Iris pigment epithelial cell (primary cell): ENCODE measurements around the gene ADSL.

Experiments
- DNase-seq: peaks from one replicate; pipeline ENCODE4 v3.0.0-alpha.2; 2011; ENCODE audit warnings: low read depth

Gene ADSL

GRCh38 chr22:40328546-40329456 lies 17.5 kb upstream of the ADSL start:
- DNase-seq = no peak

DNA sequence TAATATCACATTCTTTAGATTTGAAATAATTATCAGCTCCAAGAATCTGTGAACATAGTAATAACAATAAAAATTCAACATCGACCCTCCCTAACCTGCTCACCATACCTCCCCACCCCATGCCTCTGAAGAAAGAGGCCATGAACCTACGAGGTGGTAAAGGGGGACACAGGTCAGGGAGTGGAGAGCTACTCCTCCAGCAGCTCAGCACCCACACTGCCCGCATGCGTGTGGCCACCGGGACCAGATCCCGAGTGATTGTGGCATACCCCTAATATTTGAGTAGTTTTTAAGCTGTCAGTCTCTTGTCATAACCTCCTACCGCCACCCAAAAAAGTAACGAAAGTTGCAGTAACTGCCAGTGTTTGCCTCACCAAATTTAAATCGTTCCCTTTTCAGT lies 16.8 kb upstream of the ADSL start:
- DNase-seq = no peak

- DNase-seq = no peak
These were observed 16.2 kb upstream of the ADSL start for GRCh38 chr22:40330086-40330485.

- DNase-seq = no peak
These were observed 15.7 kb upstream of the ADSL start for GRCh38 chr22:40330615-40331014.

- DNase-seq = no peak
These were observed 14.6 kb upstream of the ADSL start for GRCh38 chr22:40331706-40332105.

DNA sequence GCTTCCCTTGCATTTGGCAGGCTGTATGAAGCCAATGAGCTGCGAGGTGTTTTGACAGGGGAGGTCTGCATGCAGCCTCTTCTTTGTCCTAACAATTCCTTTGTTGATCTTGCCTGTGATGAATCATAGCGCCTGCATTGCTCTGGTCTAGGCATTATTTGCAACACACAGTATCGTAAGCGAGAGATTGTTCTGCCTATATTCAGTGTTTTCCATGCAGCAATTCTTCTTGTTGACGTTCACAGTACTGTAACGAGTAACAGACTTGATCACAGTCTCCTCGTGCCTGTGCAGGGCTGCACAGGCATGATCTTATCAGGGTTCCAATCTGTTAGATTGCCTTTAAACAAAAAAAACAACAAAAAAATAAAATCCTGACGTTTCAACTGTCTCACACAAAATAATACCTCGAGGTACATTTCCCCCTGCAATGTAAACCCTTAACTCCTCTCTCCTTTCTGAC lies 13.9 kb upstream of the ADSL start:
- peak; percentile 89 for DNase-seq

DNA sequence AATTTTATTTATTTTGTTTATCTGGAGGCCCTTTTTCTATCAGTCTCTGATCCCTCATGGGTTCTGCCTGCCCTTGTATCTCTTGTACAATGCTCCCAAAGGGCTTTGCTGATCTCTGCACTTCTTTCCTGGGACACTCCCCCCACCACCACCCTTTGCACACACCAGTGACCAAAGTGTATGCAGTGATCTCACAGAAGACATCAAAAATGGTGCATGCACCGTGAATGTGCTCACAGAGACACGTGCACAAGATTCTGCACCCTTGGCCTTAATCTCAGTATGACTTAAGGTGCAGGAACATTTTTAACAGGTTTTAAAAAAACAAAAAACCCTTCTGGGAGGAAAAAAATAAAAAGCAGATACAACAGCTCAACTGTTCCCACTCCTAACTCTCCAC lies 12.2 kb upstream of the ADSL start:
- no peak for DNase-seq

- no peak for DNase-seq
These were observed 11.4 kb upstream of the ADSL start for GRCh38 chr22:40334899-40335298.

GRCh38 chr22:40335358-40335757 lies 10.9 kb upstream of the ADSL start:
- DNase-seq = no peak

DNA sequence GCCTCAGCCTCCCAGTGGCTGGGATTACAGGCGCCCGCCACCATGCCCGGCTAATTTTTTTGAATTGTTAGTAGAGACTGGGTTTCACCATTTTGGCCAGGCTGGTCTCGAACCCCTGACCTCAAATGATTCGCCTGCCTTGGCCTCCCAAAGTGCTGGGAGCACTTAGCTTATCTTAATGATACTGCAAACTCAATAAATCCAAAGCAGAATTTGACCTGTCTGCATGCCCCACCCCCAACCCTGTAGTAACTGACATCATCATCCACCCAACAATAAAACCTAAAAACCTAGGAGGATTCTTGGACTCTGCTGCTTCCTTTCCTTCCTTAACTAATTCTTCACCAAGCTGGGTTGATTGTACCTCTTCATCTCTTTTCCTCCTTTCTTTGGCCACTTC lies 6.3 kb upstream of the ADSL start:
- DNase-seq = no peak

DNA sequence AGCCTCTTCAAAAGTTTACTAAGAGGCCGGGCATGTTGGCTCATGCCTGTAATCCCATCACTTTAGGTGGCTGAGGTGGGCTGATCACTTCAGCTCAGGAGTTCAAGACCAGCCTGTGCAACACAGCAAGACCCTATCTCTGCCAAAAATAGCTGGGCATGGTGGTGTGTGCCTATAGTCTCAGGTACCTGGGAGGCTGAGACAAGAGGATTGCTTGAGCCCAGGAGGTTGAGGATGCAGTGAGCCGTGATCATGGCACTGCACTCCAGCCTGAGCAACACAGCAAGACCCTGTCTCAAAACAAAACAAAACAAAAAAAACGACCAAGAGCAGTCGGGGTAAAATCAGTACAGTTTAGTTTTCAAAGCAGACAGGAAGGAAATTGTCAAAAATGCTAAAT lies 4.7 kb upstream of the ADSL start:
- no peak for DNase-seq

DNA sequence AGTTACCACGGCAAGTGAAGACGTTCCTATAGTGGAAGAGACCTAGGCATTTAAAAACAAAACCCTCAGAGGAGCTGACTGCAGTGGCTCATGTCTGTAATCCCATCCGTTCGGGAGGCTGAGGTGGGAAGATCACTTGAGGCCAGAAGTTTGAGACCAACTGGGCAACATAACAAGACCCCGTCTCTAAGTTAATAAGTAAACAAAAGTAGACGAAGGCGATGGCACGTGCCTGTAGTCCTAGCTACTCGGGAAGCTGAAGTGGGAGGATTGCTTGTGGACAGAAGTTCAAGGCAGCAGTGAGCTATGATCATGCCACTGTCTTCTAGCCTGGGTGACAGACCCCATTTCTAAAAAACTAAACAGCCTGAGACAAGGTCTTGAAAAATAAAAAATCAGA lies 3.8 kb upstream of the ADSL start:
- no peak for DNase-seq

GRCh38 chr22:40345271-40345670 lies 1.0 kb upstream of the ADSL start:
- DNase-seq = peak; percentile 45

DNA sequence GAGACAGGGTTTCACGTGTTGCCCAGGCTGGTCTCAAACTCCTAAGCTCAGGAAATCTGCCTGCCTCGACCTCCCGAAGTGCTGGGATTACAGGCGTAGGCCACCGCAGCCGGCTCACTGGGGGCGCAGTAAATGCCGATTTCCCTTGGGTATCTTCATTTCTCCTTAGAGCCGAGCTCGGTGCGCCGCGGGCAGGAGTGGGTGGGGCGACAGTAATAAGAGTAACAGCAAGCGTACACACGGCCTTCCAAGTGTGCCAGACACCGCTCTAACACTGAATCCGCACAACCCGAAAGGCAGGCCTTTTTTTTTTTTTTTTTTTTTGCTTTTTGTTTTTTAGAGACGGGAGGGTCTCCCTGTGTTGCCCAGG lies 500 bp upstream of the ADSL start:
- DNase-seq = peak; percentile 48

- DNase-seq = no peak
These were observed 1.0 kb downstream of the ADSL start for GRCh38 chr22:40347300-40347699.

GRCh38 chr22:40348025-40348658 lies 1.8 kb downstream of the ADSL start:
- peak; percentile 69 for DNase-seq

DNA sequence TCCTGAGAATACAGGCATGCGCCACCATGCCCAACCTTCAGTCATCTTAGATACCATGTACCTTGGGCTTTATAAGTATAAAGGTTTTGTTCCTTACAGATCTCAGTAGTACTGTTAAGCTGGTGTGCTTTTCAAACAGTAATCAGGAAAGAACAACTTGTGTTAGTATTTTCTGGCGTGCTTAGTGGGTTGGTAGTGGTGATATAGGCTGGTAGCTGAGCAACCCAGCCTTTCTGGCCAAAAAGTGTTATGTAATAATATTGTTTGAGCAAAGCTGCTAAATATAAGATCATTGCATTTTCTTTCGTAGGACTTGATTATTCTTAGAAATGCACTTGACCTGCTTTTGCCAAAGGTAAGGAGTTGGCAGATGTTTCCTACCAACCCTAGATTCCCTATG lies 6.5 kb downstream of the ADSL start:
- no peak for DNase-seq

DNA sequence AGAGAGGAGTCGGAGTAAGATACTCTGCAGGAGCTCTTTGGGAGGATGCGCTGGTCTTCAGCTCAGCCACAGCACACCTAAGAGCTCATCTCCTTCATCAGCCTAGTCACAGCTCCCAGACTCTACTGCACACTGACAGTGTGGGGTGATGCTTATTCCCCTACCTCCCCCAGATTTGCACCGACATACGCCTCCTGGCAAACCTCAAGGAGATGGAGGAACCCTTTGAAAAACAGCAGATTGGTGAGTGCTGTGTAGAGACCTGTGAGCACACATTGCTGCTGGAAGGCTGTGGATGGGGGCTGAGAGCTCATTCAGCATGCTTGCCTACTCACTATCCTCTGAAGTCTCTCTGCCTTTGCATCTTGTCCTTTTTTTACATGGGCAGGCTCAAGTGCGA lies 14.8 kb downstream of the ADSL start:
- DNase-seq = no peak

DNA sequence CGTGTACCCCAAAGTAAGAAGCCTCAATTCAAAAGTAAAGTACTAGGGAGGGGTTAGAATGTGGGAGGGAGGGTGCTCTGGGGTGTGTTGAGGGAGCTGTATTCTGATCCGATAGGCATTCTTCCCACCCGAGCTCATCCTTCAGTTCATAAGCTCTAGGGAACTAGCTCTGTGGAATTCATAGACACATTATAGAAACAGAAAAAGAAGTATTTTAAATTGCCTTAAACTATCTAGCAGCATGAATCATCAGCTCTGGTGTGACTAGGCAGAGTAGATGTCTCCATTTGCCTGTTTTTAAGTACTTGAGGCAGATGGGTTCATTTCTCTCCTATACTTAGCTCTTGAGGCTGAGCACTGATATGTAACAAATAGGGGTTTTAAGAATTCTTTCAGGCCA lies 16.8 kb downstream of the ADSL start:
- DNase-seq = peak; percentile 88

DNA sequence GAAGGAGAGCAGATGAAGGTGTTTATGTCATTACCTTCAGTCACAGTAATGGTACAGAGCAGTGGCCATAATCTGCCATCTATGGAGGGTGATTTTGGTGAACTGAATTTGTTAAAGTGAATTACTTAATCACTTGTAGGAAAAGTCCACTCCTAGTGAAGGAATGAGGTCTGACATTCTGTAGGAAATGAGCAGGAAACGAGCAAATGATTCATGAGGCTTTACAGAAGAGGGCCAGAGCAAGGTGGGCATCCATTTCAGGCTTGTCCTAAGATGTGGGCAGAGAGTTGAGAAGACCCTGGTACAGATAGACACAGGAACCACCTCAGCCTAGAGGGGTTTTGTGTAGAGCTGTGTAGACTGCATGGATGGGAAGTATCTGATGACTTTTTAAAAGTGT lies 18.1 kb downstream of the ADSL start:
- DNase-seq = no peak

DNA sequence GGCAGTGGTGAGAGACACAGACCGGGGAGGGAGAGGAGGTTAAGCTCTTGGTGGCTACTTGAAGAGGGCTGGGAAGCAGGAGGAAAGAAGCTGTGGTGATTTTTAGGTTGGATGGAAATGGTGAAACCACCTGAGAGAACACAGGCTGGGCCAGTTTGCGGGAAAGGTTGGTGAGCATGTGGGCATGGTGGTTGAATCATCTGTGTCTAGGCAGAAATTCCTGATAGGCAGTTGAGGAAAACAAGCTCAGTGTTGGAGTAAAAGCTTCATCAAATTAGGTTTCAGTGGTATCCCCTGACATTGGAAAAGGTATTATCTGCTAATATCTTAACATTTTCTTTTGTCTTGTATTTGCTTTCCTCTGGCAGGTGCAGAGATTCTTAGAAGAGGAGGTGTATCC lies 19.8 kb downstream of the ADSL start:
- DNase-seq = no peak

DNA sequence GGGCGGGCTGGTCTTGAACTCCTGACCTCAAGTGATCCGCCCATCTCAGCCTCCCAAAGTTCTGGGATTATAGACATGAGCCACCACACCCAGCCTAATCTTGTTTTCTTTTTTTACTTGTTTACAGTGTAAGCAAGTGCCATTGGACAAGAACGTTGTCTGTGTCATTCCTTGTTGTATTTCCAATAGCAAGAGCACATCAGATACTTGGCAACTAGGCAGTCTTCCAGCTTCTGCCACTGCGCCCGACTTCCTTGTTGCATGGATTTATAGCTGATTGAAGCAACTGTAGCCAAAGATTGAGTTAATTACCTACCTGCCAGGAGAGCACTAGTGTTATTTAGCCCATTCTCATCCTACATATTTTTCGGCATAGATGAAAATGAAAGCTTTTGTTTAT lies 21.0 kb downstream of the ADSL start:
- DNase-seq = no peak

- no peak for DNase-seq
These were observed 21.7 kb downstream of the ADSL start for GRCh38 chr22:40368016-40368415.

DNA sequence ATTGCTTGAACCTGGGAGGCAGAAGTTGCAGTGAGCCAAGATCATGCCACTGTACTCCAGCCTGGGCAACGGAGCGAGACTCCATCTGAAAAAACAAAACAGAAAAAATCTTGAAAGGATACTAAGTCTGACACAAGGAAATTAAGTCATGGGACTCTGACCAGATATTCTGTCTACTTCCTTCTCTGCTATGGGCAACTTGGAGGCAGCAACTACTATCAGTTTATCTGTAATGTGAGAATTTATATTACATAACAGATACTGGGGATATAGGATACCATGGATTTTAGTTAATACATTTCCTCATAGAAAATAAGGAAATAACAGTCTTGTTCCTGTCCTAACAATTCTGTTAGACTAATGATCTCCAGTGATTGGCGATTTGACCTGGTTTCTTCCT lies 22.5 kb downstream of the ADSL start:
- no peak for DNase-seq
